Gastrocnemius medialis (tissue), 4 donors: Measurements from ENCODE around the gene SEMA3C. TPM values are rescaled to one million over a fixed set of nuclear protein-coding genes. Genes with fewer than 3 reads are reported as not detected.
A peak's percentile ranks its signal among the peaks of the same experiment; 100 is the strongest.

ENCODE experiments used
- ATAC-seq, 2 donors: fragments of 150-250 bp; one replicate each; pipeline ENCODE4 v1.9.1; 2016
- DNase-seq, 2 donors: peaks; one replicate each; pipeline ENCODE4 v3.0.0-alpha.2; 2019
- H3K27ac ChIP-seq, 4 donors: fragments of 200-600 bp; sonication (generic); 1 replicate in 1 of 4; 2 replicates in 3 of 4; pipeline ENCODE4 v1.5.1; 2016 to 2018; ENCODE audit warnings: mild to moderate bottlenecking in 2 of 4, moderate library complexity in 1 of 4
- H3K27me3 ChIP-seq, 3 donors: fragments of 200-600 bp; sonication (generic) in 2 of 3; 1 replicate in 1 of 3; 2 replicates in 2 of 3; pipeline versions ENCODE4 v1.5.1 to v1.6.0; 2016 to 2019; ENCODE audit warnings: mild to moderate bottlenecking in 1 of 3, moderate library complexity in 1 of 3
- H3K36me3 ChIP-seq, 2 donors: fragments of 200-600 bp; sonication (generic) in 1 of 2; one replicate each; pipeline ENCODE4 v1.5.1; 2017 to 2018
- H3K4me1 ChIP-seq, 2 donors: fragments of 200-600 bp; sonication (generic) in 1 of 2; one replicate each; pipeline ENCODE4 v1.5.1; 2016 to 2017; ENCODE audit warnings: mild to moderate bottlenecking in 2 of 2
- H3K4me3 ChIP-seq, 4 donors: fragments of 200-600 bp; sonication (generic) in 3 of 4; 1 replicate in 1 of 4; 2 replicates in 3 of 4; pipeline ENCODE4 v1.5.1; 2016 to 2019; ENCODE audit warnings: mild to moderate bottlenecking in 2 of 4
- H3K9me3 ChIP-seq, 3 donors: fragments of 200-600 bp; sonication (generic) in 2 of 3; 1 replicate in 1 of 3; 2 replicates in 2 of 3; pipeline ENCODE4 v1.5.1; 2016 to 2019
- CTCF ChIP-seq, 5 experiments: fragments of 450-650 bp in 3 of 5; fragments of 200-600 bp in 2 of 5; sonication (generic) in 2 of 5; IDR thresholded peaks in 4 of 5; conservative IDR thresholded peaks in 1 of 5; 1 replicate in 4 of 5; 2 replicates in 1 of 5; pipeline ENCODE4 v1.5.1; 2016 to 2019; ENCODE audit warnings: antibody characterized with exemption in 5 of 5, mild to moderate bottlenecking in 3 of 5, moderate library complexity in 3 of 5
- POLR2A ChIP-seq, 2 donors: fragments of 450-650 bp; IDR thresholded peaks; one replicate each; pipeline ENCODE4 v1.6.1; 2017; ENCODE audit warnings: antibody characterized with exemption in 2 of 2, mild to moderate bottlenecking in 2 of 2, moderate library complexity in 2 of 2
- in situ Hi-C, 4 donors: fragments of 200-750 bp; cut with MboI; loops; one replicate each; pipeline versions ENCODE4 v1.15.0 to v1.8.0; 2017; ENCODE audit warnings: low sequenced_read_pairs in 4 of 4
- intact Hi-C: fragments of 100-400 bp; cut with DNase I; formaldehyde crosslinking; loops from one replicate; pipeline ENCODE4 v1.15.1; 2023; ENCODE audit warnings: low total_unique reads
- total RNA-seq, 4 donors: library from RNA; depleted of rRNA; stranded (reverse); fragments of >200 nt; gene quantifications; one replicate each; pipeline versions ENCODE4 v1.1.0 to v1.2.3, GENCODE V29; 2016

The SEMA3C gene
- total RNA-seq, 4 donors from 2014 or later = 5.4 to 58.5 (median 30.3) TPM

GRCh38 chr7:80875537-80876120, 43.2 kb downstream of the SEMA3C start:
- in situ Hi-C loops = no loop called here
- no peaks in the 10 kb centered on the region for H3K36me3 ChIP-seq
- no peak overlapping the region for H3K4me3 ChIP-seq
- H3K27me3 ChIP-seq = no peaks in the 10 kb centered on the region
- intact Hi-C loops = no loop called here
- no peaks in the 10 kb centered on the region for H3K9me3 ChIP-seq
- TF ChIP-seq CTCF (IDR thresholded peaks at IDR 0.05 in 4 of 5, conservative IDR thresholded peaks at IDR 0.05 in 1 of 5) (no peak), POLR2A (IDR thresholded peaks at IDR 0.05) (no peak)
- H3K27ac ChIP-seq = no peak overlapping the region
- H3K4me1 ChIP-seq = peaks cover 15 to 18% of the 10 kb centered on the region in 2 donors
- no peak for ATAC-seq
- DNase-seq = no peak

GRCh38 chr7:80873140-80873539, 45.7 kb downstream of the SEMA3C start:
- no peaks in the 10 kb centered on the region for H3K27me3 ChIP-seq
- ATAC-seq = no peak
- no peak for DNase-seq
- TF ChIP-seq CTCF (IDR thresholded peaks at IDR 0.05 in 4 of 5, conservative IDR thresholded peaks at IDR 0.05 in 1 of 5) (no peak), POLR2A (IDR thresholded peaks at IDR 0.05) (no peak)
- peaks cover 18 to 21% of the 10 kb centered on the region in 2 donors for H3K4me1 ChIP-seq
- intact Hi-C loops = no loop called here
- no peaks in the 10 kb centered on the region for H3K9me3 ChIP-seq
- no peaks in the 10 kb centered on the region for H3K36me3 ChIP-seq
- in situ Hi-C loops = no loop called here
- no peak overlapping the region for H3K4me3 ChIP-seq
- H3K27ac ChIP-seq = no peak overlapping the region

GRCh38 chr7:80871228-80871627, 47.6 kb downstream of the SEMA3C start:
- DNase-seq = no peak
- Histone ChIP-seq H3K4me1 (peaks cover 12 to 16% of the 10 kb centered on the region in 2 donors), H3K4me3 (no peak overlapping the region), H3K9me3 (no peaks in the 10 kb centered on the region), H3K36me3 (no peaks in the 10 kb centered on the region), H3K27me3 (no peaks in the 10 kb centered on the region), H3K27ac (peak overlapping the region in 1 of 4 donors; percentile 8)
- in situ Hi-C loops (no loop called here), intact Hi-C loops (no loop called here)
- TF ChIP-seq POLR2A (IDR thresholded peaks at IDR 0.05) (no peak), CTCF (IDR thresholded peaks at IDR 0.05 in 4 of 5, conservative IDR thresholded peaks at IDR 0.05 in 1 of 5) (no peak)
- no peak for ATAC-seq

- Histone ChIP-seq H3K27ac (peak overlapping the region in 2 of 4 donors; percentile 8 to 22), H3K36me3 (no peaks in the 10 kb centered on the region), H3K4me3 (no peak overlapping the region), H3K27me3 (no peaks in the 10 kb centered on the region), H3K9me3 (no peaks in the 10 kb centered on the region), H3K4me1 (peaks cover 12 to 16% of the 10 kb centered on the region in 2 donors)
- TF ChIP-seq CTCF (IDR thresholded peaks at IDR 0.05 in 4 of 5, conservative IDR thresholded peaks at IDR 0.05 in 1 of 5) = no peak
- TF ChIP-seq POLR2A (IDR thresholded peaks at IDR 0.05) = no peak
- intact Hi-C loops = no loop called here
- DNase-seq (no peak), ATAC-seq (no peak)
- in situ Hi-C loops = no loop called here
These were observed 48.0 kb downstream of the SEMA3C start for GRCh38 chr7:80870813-80871212.
